NCI-H1436 (cell line): ENCODE measurements around the gene ZFYVE1.
"Not testable (repeated sequence)": the region's sequence is repeated elsewhere in the genome, so short reads cannot be mapped to it uniquely, and the experiment has no call there.

Experiments
- DNase-seq: peaks from one replicate; lab custom pipeline; 2025; lab: John Stamatoyannopoulos, UW

ZFYVE1 gene, protein sequence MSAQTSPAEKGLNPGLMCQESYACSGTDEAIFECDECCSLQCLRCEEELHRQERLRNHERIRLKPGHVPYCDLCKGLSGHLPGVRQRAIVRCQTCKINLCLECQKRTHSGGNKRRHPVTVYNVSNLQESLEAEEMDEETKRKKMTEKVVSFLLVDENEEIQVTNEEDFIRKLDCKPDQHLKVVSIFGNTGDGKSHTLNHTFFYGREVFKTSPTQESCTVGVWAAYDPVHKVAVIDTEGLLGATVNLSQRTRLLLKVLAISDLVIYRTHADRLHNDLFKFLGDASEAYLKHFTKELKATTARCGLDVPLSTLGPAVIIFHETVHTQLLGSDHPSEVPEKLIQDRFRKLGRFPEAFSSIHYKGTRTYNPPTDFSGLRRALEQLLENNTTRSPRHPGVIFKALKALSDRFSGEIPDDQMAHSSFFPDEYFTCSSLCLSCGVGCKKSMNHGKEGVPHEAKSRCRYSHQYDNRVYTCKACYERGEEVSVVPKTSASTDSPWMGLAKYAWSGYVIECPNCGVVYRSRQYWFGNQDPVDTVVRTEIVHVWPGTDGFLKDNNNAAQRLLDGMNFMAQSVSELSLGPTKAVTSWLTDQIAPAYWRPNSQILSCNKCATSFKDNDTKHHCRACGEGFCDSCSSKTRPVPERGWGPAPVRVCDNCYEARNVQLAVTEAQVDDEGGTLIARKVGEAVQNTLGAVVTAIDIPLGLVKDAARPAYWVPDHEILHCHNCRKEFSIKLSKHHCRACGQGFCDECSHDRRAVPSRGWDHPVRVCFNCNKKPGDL

DNA sequence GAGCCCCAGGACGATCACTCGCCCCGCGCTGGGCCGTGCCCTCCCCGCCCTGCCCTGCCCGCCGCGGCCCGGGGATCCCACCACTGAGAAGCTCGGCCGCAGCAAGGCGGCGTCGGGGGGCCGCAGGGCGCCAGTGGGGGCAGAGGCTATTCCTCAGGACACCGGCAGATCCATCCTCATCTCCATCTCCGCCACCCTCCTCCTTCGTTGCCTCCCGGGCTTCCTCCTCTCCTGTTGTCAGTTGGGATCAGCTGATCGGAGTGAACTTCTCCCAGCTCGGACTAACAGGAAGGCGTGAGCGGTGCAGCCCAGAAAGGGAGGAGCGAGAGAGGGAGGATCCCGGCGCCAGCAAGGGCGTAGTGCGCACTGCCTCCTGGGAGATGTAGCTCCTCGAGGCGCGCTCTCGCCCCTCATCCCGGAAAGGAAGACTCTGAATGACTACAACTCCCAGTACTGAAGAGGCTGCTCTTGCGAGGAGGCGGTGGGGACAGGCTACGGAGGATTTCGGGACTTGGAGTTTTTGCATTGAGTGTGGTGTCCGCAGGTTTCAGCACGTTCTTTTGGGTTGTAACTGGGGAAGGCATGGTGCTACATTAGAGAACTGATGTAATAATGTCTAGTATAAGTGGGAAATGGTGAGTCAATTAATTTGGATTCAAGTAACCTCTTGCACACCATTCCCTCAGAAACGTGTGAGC lies at the start of gene ZFYVE1:
Gene ZFYVE1, minus strand, starts transcription at position 262 of the 698 bp plus-strand sequence. CDS start 2,598 bp downstream, outside the sequence.
- peak; percentile 96 for DNase-seq

DNA sequence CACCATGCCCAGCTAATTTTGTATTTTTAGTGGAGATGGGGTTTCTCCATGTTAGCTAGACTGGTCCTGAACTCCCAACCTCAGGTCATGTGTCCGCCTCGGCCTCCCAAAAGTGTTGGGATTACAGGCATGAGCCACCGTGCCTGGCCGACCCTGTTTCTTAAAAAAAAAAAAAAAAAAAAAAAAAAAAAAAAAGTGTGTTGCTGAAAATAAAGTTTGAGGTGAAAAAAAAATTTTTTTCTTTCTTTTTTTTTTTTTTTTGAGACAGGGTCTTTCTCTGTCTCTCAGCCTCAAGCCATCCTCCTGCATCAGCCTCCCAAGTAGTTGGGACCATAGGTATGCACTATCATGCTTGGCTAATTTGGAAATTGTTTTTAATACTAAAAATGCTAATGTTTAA lies 42.7 kb upstream of the ZFYVE1 start:
- no peak for DNase-seq

DNA sequence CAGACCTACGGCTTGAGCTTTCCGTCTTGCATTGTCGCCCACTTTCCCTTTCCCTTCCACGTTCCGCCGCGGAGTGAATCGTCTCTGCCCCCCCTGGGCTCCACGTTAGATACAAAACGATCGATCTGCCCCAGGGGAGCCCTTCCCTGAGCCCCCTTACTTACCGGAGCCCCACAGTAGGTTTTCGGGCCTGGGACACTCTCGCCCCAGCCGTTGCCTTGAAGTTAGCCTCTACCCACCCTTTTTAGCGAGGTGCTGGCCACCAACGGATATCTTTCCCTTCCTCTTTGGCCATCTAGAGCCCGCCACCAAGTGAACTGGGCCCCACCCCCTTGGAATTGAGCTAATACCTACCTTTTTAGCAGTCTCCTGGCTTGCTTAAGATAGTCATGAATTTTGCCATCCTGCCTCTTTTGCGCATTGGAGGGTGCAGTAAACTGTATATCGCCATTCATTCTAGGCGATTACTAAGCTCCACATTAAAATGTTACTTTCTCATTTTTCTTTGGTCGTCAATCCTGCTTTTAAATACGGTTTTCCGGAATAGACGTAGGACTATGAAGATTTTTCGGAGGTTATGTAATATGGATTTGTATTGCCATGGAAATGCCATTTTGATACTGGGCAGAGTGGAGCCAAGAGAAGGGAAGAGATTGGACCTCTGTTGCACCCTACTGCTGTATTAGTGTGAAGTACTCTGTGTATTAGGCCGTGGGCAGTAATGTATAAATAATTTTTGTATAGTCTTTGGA lies 32.2 kb upstream of the ZFYVE1 start:
- no peak for DNase-seq

DNA sequence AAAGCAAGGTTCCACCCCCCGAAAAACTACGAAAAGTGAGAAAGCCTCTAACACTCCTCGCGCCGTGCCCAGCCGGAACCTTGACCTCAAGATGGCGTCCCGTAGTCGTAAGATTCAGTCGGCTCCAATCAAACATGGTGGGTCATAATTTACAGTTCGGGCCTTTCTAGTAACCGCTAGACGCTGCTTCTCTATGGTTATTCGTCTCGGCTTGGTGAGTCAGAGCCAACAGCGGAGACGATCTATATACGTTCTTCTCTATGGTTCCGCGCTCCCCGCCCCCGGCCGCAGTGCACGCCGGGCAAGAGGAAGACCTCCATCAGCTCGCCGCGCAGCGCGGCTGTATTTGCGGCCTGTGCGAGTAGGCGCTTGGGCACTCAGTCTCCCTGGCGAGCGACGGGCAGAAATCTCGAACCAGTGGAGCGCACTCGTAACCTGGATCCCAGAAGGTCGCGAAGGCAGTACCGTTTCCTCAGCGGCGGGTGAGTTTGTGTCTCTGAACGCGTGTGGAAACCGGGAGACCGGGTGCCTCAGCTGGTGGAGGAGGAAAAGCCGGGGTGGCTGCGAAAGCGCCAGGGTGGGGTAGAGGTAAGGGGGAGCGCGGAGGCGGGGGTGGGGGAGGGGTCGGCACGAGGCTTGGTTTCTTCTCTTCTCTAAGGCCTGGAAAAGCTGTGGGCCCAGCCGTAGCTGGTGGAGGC lies 31.5 kb upstream of the ZFYVE1 start, which contains the start of gene RBM25:
Gene RBM25, plus strand, starts transcription at position 311 of the 698 bp plus-strand sequence. CDS start 13,108 bp downstream, outside the sequence.
- DNase-seq, result peak; percentile 98

DNA sequence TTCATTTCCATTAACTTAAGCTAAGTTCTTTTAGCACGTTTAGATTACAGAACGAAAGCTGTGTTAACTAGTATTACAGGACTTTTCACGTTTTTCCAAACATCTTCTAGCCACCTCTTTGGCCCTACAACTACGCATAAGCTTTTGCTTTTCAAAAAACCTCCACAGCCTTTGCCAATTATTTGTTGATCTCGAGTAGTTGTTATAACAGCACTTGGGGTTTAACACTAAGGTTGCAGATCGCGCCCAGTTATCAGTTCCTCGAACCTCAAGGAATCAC lies 31.0 kb upstream of the ZFYVE1 start:
- no peak for DNase-seq

DNA sequence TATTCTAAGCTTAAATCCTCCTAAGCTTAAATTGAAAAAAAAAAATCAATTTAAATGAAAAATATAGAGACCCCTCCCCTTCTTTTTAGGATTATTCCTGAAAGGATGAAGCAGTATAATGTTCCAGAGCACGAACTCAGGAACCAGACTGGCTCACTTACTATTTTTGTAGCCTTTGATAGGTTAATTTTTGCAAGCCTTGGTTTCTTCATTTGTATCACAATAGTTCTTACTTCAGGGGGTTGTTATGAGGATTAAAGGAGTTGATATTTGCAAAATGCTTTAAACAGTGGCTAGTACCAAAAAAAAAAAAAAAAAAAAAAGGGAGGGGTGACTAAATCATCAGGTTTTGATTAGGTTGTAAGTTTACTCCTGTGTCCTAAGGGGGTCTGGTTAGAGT lies 28.3 kb upstream of the ZFYVE1 start:
- DNase-seq, result no peak

DNA sequence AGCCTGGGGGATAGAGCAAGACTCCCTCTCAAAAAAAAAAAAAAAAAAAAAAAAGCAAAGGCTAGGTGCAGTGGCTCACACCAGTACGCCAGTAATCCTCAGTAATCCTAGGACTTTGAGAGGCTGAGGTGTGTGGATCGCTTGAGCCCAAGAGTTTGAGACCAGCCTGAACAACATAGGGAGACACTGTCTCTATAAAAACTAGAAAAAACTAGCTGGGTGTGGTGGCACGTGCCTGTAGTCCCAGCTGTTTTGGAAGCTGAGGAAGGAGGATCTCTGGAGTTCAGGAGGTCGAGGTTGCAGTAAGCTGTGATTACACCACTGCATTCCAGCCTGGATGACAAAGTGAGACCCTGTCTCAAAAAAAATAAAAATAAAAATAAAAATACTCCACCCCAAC lies 22.5 kb upstream of the ZFYVE1 start:
- DNase-seq, result no peak

DNA sequence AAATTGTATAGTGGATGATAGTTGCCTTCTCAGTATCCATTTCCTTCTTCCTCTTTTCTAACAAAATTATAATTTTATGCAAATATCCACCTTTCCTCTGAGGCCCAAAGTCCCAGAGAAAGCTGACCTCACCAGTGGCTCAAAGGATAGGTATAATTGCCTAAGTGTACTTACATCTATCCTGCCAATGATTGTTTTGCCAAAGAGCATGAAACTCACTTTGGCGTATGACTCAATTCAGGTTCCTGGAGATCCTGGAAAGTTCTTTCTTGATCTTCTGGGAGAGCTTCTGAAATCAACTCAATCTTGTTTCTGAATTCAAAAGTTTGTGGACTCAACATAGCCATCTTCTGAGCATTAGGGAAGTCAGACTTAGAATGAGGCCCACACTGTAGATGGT lies 20.9 kb upstream of the ZFYVE1 start:
- no peak for DNase-seq

DNA sequence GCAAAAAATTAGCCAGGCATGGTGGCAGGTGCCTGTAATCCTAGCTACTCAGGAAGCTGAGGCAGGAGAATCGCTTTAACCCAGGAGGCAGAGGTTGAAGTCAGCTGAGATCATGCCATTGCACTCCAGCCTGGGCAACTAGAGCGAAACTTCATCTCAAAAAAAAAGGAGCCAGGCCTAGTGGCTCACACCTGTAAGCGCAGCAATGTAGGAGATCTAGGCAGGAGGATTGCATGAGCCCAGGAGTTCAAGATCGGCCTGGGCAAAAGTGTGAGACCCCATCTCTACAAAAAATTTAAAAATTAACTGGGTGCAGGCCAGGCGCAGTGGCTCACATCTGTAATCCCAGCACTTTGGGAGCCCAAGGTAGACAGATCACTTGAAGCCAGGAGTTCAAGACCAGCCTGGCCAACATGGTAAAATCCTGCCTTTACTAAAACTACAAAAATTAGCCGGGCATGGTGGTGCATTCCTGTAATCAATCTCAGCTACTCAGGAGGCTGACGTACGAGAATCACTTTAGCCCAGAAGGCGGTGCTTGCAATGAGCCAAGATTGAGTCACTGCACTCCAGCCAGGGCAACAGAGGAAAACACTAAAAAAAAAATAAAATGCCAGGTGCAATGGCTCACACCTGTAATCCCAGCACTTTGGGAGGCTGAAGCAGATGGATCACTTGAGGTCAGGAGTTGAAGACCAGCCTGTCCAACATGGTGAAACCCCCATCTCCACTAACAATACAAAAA lies 10.0 kb upstream of the ZFYVE1 start:
- DNase-seq, result not testable (repeated sequence)

DNA sequence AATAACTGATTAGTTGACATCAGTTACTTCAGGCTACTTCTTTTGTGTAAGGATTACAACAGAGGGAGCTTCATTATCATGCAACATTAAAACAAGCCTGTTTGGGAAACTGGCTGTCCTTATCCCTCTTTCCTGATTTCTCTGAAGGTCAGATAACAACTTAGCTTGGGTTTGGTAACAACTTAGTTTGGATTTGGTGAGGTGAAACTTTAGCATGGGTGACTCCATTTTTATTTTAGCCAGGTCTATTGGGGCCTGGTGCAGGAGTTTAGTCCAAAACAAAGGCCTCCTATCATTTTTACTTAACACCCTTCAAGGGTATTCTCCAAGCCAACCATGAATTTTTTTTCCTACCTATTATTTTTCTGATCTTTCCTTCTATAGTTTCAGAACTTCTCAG lies 1.1 kb upstream of the ZFYVE1 start:
- no peak for DNase-seq

DNA sequence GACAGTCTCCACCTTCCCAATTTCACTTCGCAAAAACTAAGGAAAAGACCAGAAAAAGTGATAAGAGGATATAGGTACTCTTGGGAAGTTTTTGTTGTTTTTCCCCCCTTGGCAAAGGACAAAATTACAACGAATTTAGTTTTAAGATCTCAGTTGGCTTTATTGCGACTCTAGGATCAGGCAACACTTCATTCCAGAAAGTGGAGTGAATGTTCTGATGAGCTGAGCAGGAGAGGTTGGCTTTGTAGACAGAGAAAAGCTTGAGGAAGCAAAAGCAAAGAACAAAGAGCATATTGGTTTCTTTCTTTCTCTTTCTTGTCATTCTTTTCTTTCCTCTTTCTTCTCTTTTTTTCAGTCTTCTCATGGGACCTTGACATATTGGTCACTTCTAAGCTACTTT lies 640 bp upstream of the ZFYVE1 start:
- DNase-seq, result no peak

DNA sequence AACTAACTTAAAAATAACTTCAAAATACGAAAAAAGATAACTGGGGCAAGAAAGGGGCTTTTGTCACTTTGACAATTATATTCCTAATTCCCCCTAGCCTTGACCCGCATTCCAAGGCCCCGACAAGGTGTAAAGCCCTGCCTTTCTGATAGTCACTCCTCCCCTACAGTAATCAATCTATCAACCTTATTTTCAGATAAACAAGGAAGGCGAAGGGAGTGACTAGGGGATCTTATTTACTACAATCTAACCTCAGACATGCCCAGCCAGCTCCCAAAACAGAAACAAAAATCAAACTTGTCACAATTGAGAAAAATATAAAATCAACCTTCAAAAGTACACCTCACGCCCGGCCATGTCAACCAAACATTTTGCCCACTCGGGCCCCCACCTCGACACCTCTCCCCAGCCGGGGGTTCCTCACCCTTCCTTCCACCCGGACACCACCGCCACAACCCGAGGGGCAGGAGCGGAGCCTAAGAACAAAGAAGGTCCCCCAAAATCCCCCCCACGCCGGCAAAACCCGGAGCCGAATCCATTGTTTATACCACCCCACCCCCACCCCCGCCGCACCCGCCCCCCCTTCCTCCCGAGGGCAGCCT lies 562 bp downstream of the ZFYVE1 start:
- DNase-seq, result no peak

DNA sequence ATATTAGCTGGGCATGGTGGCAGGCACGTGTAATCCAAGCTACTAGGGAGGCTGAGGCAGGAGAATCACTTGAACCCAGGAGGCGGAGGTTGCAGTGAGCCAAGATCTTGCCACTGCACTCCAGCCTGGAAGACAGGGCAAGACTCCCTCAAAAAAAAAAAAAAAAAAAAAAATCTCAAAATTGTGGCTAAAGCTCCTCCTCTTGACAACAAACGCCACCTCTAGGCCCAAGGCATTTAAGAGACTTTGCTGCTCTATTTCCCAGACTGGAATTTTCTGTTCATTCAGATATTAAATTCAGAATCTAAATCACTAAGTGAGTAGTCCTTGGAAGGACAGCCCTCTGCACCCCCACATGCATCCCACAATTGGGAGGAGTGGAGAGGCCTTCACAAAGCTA lies 1.4 kb downstream of the ZFYVE1 start:
- DNase-seq, result no peak

DNA sequence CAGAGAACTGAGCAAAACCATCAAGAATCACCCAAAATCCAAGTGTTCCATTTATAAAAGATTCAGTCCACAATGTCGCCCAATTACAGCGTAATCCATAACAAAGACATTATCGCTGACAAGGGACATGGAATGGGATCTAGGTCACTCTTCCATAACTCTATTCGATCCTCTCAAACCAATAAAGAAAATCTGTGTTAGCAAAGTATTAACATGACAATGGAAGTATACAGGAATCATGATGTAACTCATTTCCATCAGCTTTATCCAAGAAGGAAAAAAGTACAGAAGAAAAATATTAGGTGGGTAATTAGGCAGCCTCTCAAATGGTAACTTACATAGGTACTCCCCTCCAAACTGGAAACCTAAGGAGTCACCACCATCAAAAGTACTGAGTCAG lies 4.9 kb downstream of the ZFYVE1 start:
- DNase-seq, result no peak

DNA sequence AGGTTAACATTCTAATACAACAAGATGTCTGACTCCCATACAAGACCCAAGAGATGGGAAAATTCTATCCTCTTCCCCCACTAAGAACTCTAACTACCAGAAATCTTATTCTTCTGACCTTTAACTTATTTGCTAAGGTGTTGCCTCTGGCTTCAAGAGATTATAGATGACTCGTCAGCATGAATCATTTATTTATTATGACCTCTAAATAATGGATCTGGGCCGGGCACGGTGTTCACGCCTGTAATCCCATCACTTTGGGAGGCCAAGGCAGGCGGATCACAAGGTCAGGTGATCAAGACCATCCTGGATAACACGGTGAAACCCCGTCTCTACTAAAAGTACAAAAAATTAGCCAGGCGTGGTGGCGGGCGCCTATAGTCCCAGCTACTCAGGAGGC lies 10.9 kb downstream of the ZFYVE1 start:
- not testable (repeated sequence) for DNase-seq

DNA sequence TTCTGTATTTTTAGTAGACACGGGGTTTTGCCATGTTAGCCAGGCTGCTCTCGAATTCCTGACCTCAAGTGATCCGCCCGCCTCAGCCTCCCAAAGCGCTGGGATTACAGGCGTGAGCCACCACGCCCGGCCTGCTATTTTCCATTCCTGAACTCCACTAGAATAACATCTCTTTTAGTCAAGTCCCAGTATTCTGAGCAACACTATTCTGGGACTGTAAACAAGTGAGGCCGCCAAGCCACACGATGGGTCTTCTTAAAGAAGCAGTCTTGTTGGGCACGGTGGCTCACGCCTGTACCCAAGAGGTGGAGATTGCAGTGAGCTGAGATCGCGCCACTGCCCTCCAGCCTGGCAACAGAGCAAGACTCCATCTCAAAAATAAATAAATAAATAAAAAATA lies 11.4 kb downstream of the ZFYVE1 start:
- not testable (repeated sequence) for DNase-seq

DNA sequence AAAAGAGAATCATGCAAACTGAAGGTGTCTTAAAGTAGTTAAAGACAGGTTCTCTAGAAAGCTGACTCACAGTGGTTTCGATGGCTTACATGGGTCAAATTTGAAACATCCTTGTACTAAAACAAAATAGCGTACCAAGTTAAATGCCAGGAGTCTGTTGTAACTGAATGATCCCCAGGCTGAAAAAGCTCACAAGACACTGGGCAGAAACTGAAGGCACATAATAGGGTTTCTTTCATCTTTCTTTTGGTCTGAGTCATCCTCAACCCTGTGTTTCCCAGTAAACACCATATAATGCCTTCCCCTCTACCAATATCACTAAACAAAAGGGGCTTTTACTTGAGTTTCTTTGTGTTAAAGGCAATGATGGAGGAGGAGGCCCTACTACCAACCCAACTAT lies 12.8 kb downstream of the ZFYVE1 start:
- no peak for DNase-seq

DNA sequence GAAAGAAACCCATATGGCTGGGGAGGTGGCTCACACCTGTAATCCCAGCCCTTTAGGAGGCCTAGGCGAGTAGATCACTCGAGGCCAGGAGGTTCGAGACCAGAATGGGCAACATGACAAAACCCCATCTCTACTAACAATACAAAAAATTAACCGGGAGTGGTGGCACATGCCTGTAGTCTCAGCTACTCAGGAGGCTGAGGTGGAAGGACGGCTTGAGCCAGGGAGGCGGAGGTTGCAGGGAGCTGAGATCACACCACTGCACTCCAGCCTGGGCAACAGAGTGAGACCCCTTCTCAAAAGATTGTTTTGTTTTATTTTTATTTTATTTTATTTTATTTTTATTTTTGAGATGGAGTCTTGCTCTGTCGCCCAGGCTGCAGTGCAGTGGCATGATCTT lies 15.7 kb downstream of the ZFYVE1 start:
- not testable (repeated sequence) for DNase-seq

DNA sequence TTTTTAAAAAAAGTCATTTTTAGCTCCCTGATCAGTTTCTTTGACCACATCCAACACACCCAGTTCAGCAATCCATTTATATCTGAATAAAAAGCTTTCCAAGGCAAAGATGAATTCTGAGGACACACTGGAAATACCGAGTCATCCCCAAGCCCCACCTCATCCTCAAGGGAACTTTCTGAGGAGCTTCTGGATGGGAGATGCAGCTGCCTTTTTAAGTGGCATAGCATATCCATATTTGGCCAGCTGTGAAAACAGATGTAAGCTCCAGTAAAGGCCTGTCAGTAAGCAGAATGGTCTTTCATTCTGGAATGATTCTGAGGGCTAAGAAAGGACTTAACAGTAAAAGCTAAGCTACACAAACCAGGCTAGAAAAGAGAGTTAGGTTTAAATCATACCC lies 18.4 kb downstream of the ZFYVE1 start:
- DNase-seq, result no peak

DNA sequence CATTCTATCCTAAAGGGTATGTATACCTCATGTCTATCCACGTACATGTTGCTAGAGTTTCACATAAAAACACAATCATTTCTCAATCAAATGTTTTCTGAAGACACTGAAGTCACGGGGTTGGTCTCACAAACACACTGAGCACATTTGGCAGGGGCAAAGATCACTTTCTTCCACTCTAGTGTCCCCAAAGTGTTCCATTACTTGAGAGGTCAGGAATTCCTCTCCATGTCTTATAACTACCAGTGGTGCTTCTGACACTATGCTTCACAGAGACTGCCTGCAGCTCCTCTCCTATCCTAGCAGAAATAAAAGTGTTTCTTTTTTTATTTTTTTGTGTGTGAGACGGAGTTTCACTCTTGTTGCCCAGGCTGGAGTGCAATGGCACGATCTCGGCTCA lies 19.1 kb downstream of the ZFYVE1 start:
- DNase-seq, result no peak
